SK-N-MC (cell line): ENCODE data around the gene MINDY4.
"Not testable (repeated sequence)": the region's sequence is repeated elsewhere in the genome, so short reads cannot be mapped to it uniquely, and the experiment has no call there.

Experiments
- EZH2 ChIP-seq: fragments of 200-600 bp; sonication (generic); IDR thresholded peaks from one replicate; pipeline ENCODE4 v1.6.1; 2017; ENCODE audit warnings: antibody characterized with exemption
- POLR2AphosphoS5 ChIP-seq: IDR thresholded peaks from 2 replicates; pipeline ENCODE4 v1.6.1; 2012; ENCODE audit warnings: mild to moderate bottlenecking, low read depth, low read length, borderline replicate concordance

GRCh38 chr7:30834017-30834674 lies 62.9 kb downstream of the MINDY4 start:
- TF ChIP-seq EZH2, POLR2AphosphoS5: not testable (repeated sequence)
